Retinal pigment epithelial cell (primary cell): ENCODE measurements around the gene HS3ST5.
"Not testable (repeated sequence)": the region's sequence is repeated elsewhere in the genome, so short reads cannot be mapped to it uniquely, and the experiment has no call there.

Experiments
- DNase-seq: peaks from one replicate; pipeline ENCODE4 v3.0.0-alpha.2; 2010; ENCODE audit warnings: low read depth
- H3K4me3 ChIP-seq: 2 replicates; pipeline ENCODE4 v1.5.1; 2011; ENCODE audit warnings: mild to moderate bottlenecking, low read length, control low read depth, moderate library complexity
- CTCF ChIP-seq: conservative IDR thresholded peaks from 2 replicates; pipeline ENCODE4 v1.5.1; 2011; ENCODE audit warnings: low read depth, low read length, control low read depth, inconsistent platforms

The HS3ST5 gene

GRCh38 chr6:114339706-114340105, 3.1 kb downstream of the HS3ST5 start:
- H3K4me3 ChIP-seq: no peak overlapping the region
- TF ChIP-seq CTCF: no peak
- no peak for DNase-seq

- H3K4me3 ChIP-seq: no peak overlapping the region
- DNase-seq: no peak
- no peak for TF ChIP-seq CTCF
These were observed 8.6 kb downstream of the HS3ST5 start for GRCh38 chr6:114334237-114334636.

GRCh38 chr6:114327074-114327473, 15.7 kb downstream of the HS3ST5 start:
- no peak overlapping the region for H3K4me3 ChIP-seq
- no peak for DNase-seq
- no peak for TF ChIP-seq CTCF

- DNase-seq: no peak
- TF ChIP-seq CTCF: no peak
- no peak overlapping the region for H3K4me3 ChIP-seq
These were observed 19.0 kb downstream of the HS3ST5 start for GRCh38 chr6:114323784-114324183.

- no peak for TF ChIP-seq CTCF
- H3K4me3 ChIP-seq: no peak overlapping the region
- DNase-seq: no peak
These were observed 23.1 kb downstream of the HS3ST5 start for GRCh38 chr6:114319749-114320148.

- TF ChIP-seq CTCF: no peak
- DNase-seq: no peak
- H3K4me3 ChIP-seq: no peak overlapping the region
These were observed 26.8 kb downstream of the HS3ST5 start for GRCh38 chr6:114315831-114316595.

- H3K4me3 ChIP-seq, DNase-seq: not testable (repeated sequence)
These were observed 29.0 kb downstream of the HS3ST5 start for GRCh38 chr6:114313816-114314215.
